Kidney epithelial cell (primary cell): ENCODE results near the gene ZNF366. TPM values are rescaled to one million over a fixed set of nuclear protein-coding genes. Genes with fewer than 3 reads are reported as not detected.

ENCODE experiments used
- DNase-seq: peaks from one replicate; pipeline ENCODE4 v3.0.0-alpha.2; 2010; ENCODE audit warnings: low read depth
- H3K27me3 ChIP-seq: 2 replicates; pipeline ENCODE4 v1.6.0; 2011; ENCODE audit warnings: low read length; ENCODE audit not compliant: control insufficient read depth, insufficient read depth
- H3K36me3 ChIP-seq: 2 replicates; pipeline ENCODE4 v1.5.1; 2011; ENCODE audit warnings: low read length; ENCODE audit not compliant: control insufficient read depth, insufficient read depth
- H3K4me3 ChIP-seq: 2 replicates; pipeline ENCODE4 v1.5.1; 2011; ENCODE audit warnings: low read depth, mild to moderate bottlenecking, control low read depth, low read length
- total RNA-seq: library from RNA; depleted of rRNA; stranded (reverse); fragments of >200 nt; gene quantifications from 2 replicates; pipeline ENCODE4 v1.2.3, GENCODE V29; 2015
- TF ChIP-seq, protein P1 (sequence below): IDR thresholded peaks from 2 replicates; pipeline ENCODE4 v1.5.1; 2011; ENCODE audit warnings: mild to moderate bottlenecking, moderate library complexity, low read length, control low read depth, inconsistent platforms; ENCODE audit not compliant: insufficient read depth, poor library complexity, severe bottlenecking

Gene ZNF366
- total RNA-seq, 1 donor from 2014 or later = 0.13 TPM

DNA sequence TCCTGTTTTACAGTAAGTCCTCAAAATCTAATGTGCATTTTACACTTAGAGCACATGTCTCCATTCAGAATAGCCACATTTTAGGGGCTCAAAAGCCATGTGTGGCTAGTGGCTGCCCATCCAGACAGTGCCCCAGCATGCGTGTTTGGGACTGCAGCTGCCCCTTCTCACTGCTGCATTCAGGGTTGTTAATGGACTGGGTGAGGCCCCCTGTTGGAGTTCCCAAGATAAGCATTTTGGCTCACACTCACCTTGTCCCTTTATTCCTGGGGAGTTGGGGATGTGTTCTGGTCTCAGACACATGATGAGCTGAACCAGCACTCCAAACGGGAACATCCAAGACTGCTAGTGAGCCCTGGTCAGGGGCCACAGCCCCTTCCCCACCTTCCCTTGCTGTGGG is 22.2 kb upstream of the ZNF366 start:
- no peak for DNase-seq
- Histone ChIP-seq H3K36me3 (no peaks in the 10 kb centered on the region), H3K27me3 (no peaks in the 10 kb centered on the region), H3K4me3 (no peak overlapping the region)
- TF ChIP-seq, protein P1, sequence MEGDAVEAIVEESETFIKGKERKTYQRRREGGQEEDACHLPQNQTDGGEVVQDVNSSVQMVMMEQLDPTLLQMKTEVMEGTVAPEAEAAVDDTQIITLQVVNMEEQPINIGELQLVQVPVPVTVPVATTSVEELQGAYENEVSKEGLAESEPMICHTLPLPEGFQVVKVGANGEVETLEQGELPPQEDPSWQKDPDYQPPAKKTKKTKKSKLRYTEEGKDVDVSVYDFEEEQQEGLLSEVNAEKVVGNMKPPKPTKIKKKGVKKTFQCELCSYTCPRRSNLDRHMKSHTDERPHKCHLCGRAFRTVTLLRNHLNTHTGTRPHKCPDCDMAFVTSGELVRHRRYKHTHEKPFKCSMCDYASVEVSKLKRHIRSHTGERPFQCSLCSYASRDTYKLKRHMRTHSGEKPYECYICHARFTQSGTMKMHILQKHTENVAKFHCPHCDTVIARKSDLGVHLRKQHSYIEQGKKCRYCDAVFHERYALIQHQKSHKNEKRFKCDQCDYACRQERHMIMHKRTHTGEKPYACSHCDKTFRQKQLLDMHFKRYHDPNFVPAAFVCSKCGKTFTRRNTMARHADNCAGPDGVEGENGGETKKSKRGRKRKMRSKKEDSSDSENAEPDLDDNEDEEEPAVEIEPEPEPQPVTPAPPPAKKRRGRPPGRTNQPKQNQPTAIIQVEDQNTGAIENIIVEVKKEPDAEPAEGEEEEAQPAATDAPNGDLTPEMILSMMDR = no peak

DNA sequence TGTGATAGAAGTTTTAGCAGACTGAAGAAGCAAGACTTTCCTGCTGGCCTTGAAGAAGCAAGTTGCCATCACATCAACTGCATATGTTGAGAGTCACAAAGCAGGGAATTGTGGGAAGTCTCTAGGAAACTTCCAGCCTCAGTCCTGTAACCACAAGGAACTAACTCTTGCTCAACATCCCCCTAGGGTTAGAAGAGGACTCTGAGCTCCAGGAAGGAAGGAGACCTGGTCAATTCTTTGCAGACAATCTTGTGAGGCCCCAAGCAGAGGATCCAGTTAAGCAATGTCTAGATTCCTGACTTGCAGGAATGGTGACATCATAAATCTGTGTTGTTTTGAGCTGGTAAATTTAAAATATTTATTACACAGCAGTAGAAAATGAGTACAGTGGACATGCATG is 18.6 kb upstream of the ZNF366 start:
- DNase-seq = peak; percentile 18
- H3K4me3 ChIP-seq = no peak overlapping the region

GRCh38 chr5:72523960-72524582 is 16.9 kb upstream of the ZNF366 start:
- peak; percentile 49 for DNase-seq
- no peaks in the 10 kb centered on the region for H3K27me3 ChIP-seq
- no peaks in the 10 kb centered on the region for H3K36me3 ChIP-seq
- H3K4me3 ChIP-seq = no peak overlapping the region
- TF ChIP-seq, protein P1 = peak; percentile 50

More for the DNA sequence above, 18.6 kb upstream of the ZNF366 start:
- TF ChIP-seq, protein P1 = no peak
- Histone ChIP-seq H3K36me3 (no peaks in the 10 kb centered on the region), H3K27me3 (no peaks in the 10 kb centered on the region)

DNA sequence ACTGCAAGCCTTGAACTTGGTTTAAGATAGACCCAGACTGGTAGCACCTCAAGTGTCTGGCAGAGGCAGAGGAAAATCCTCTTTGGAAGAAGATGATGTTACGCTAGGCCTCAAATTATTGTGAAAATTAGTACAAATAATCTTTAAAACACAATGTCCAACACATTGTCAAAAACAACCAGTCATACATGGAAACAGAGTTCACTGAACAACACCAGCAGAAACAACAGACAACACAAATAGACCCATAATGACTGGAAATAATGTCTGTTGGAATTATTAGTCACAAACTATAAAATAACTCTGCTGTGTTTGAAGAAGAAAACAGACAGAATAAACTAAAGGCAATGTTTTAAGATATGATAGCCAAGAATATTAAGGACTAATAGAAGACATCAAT is 15.4 kb upstream of the ZNF366 start:
- H3K4me3 ChIP-seq = no peak overlapping the region
- TF ChIP-seq, protein P1 = no peak
- DNase-seq = no peak

DNA sequence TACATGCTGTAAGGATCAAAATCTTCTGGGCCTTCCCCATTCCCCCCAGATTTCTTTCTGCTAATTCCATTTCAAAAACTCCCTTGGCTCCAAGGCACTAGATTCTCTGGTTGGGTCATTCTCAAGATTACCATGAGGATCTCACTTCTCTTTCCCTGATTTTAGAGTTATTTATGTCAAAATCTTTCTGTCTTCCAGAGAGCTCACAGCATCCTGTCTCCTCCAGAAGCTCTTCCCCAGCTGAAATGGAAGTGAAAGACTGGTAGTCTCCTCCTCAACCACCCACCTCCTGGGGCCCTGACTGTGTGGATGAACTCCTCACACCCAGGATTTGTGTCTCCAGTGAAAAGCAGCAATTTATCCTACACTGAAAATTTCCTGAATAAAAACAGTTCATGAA is 11.9 kb upstream of the ZNF366 start:
- Histone ChIP-seq H3K27me3 (no peaks in the 10 kb centered on the region), H3K4me3 (no peak overlapping the region), H3K36me3 (no peaks in the 10 kb centered on the region)
- DNase-seq = no peak
- TF ChIP-seq, protein P1 = no peak

More for the DNA sequence above, 15.4 kb upstream of the ZNF366 start:
- Histone ChIP-seq H3K36me3 (no peaks in the 10 kb centered on the region), H3K27me3 (no peaks in the 10 kb centered on the region)
